Liver (tissue), 3 donors: ENCODE results near the gene SPTB.

Source experiments
- CTCF ChIP-seq: fragments of 150-350 bp; IDR thresholded peaks from 2 replicates; pipeline ENCODE4 v1.5.1; 2017; ENCODE audit warnings: improper control_type of control experiment, low read depth, low read length; ENCODE audit not compliant: missing input control
- EGR1 ChIP-seq, 2 donors: IDR thresholded peaks; 2 replicates each; pipeline ENCODE4 v1.6.1; 2016 to 2018; ENCODE audit warnings: antibody characterized with exemption in 2 of 2, low read depth in 2 of 2
- FOXA1 ChIP-seq: IDR thresholded peaks from 2 replicates; pipeline ENCODE4 v1.6.1; 2016; ENCODE audit warnings: antibody characterized with exemption
- GABPA ChIP-seq, 2 donors: IDR thresholded peaks in 1 of 2; conservative IDR thresholded peaks in 1 of 2; 2 replicates each; pipeline ENCODE4 v1.6.1; 2016; ENCODE audit warnings: antibody characterized with exemption in 2 of 2, mild to moderate bottlenecking in 1 of 2, moderate library complexity in 1 of 2
- JUND ChIP-seq, 2 donors: IDR thresholded peaks; 2 replicates each; pipeline ENCODE4 v1.6.1; 2016; ENCODE audit warnings: antibody characterized with exemption in 2 of 2
- MAX ChIP-seq: IDR thresholded peaks from 2 replicates; pipeline ENCODE4 v1.6.1; 2016; ENCODE audit warnings: antibody characterized with exemption
- RAD21 ChIP-seq, 2 donors: IDR thresholded peaks; 2 replicates each; pipeline ENCODE4 v1.6.1; 2016; ENCODE audit warnings: antibody characterized with exemption in 2 of 2, mild to moderate bottlenecking in 2 of 2
- REST ChIP-seq: IDR thresholded peaks from 2 replicates; pipeline ENCODE4 v1.6.1; 2016; ENCODE audit warnings: antibody characterized with exemption, mild to moderate bottlenecking
- RXRA ChIP-seq, 2 donors: IDR thresholded peaks; 2 replicates each; pipeline ENCODE4 v1.6.1; 2017 to 2018; ENCODE audit warnings: antibody characterized with exemption in 2 of 2, mild to moderate bottlenecking in 1 of 2
- SP1 ChIP-seq: IDR thresholded peaks from 2 replicates; pipeline ENCODE4 v1.6.1; 2018; ENCODE audit warnings: antibody characterized with exemption, mild to moderate bottlenecking
- TAF1 ChIP-seq: conservative IDR thresholded peaks from 2 replicates; pipeline ENCODE4 v1.6.1; 2016; ENCODE audit warnings: antibody characterized with exemption, mild to moderate bottlenecking
- YY1 ChIP-seq: IDR thresholded peaks from 2 replicates; pipeline ENCODE4 v1.6.1; 2016; ENCODE audit warnings: antibody characterized with exemption, mild to moderate bottlenecking
- TF ChIP-seq, protein P1 (sequence below): IDR thresholded peaks from 2 replicates; pipeline ENCODE4 v1.6.1; 2016; ENCODE audit warnings: antibody characterized with exemption
- TF ChIP-seq, protein P2 (sequence below): IDR thresholded peaks from 2 replicates; pipeline ENCODE4 v1.6.1; 2016; ENCODE audit warnings: antibody characterized with exemption
- donor health status: healthy.
- donor health status: healthy.

DNA sequence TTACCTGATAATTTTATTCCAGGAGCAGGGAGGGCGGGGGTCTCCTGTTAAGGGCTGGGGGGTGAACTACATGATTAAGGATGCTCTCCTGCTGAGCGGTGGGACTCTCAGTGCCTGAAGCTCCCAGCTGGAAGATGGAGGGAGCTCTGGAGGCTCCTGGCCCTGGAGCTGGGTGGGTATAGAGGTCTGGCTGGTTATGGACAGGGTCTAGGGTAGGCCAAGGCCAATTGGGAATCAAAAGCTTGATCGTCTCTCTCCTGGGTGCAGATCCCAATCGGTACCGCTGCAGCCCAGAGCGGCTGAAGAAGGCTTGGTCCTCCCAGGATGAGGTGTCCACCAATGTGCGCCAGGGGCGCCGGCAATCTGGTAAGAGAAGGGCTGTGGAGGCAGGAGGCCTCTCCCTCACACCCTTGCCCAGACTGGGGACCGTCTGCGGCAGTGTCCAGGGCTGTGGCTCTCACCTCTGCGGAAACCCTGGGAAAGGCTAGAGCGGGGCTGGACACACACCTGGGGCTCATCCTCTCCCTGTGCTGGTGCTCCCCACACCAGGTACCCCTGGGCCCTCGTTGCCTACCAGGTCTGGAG is 147.1 kb downstream of the SPTB start:
- no peak for TF ChIP-seq CTCF
- TF ChIP-seq TAF1 = no peak
- no peak for TF ChIP-seq SP1
- TF ChIP-seq EGR1 (IDR thresholded peaks at IDR 0.05; ENCODE audit: low read depth in 2 of 2) = no peak
- TF ChIP-seq, protein P1, sequence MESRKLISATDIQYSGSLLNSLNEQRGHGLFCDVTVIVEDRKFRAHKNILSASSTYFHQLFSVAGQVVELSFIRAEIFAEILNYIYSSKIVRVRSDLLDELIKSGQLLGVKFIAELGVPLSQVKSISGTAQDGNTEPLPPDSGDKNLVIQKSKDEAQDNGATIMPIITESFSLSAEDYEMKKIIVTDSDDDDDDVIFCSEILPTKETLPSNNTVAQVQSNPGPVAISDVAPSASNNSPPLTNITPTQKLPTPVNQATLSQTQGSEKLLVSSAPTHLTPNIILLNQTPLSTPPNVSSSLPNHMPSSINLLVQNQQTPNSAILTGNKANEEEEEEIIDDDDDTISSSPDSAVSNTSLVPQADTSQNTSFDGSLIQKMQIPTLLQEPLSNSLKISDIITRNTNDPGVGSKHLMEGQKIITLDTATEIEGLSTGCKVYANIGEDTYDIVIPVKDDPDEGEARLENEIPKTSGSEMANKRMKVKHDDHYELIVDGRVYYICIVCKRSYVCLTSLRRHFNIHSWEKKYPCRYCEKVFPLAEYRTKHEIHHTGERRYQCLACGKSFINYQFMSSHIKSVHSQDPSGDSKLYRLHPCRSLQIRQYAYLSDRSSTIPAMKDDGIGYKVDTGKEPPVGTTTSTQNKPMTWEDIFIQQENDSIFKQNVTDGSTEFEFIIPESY = no peak
- TF ChIP-seq, protein P2, sequence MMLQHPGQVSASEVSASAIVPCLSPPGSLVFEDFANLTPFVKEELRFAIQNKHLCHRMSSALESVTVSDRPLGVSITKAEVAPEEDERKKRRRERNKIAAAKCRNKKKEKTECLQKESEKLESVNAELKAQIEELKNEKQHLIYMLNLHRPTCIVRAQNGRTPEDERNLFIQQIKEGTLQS = no peak
- TF ChIP-seq JUND (IDR thresholded peaks at IDR 0.05) = no peak
- no peak for TF ChIP-seq RAD21 (IDR thresholded peaks at IDR 0.05)
- no peak for TF ChIP-seq GABPA (IDR thresholded peaks at IDR 0.05 in 1 of 2, conservative IDR thresholded peaks at IDR 0.05 in 1 of 2)
- no peak for TF ChIP-seq YY1
- TF ChIP-seq MAX = no peak
- no peak for TF ChIP-seq RXRA (IDR thresholded peaks at IDR 0.05)
- TF ChIP-seq REST = no peak
- TF ChIP-seq FOXA1 = no peak
